OCI-LY7 (cell line): ENCODE results near the gene LYPD8. TPM values are rescaled to one million over a fixed set of nuclear protein-coding genes. Genes with fewer than 3 reads are reported as not detected.

ENCODE experiments used
- BruUV-seq: library from RNA; stranded (reverse); fragments of 400-500 nt; replicated peaks from 2 replicates; lab custom pipeline; 2021; lab: Mats Ljungman, UMichigan
- CTCF ChIA-PET: fragments of 300-600 bp; sonication (Branson Sonifier 250); formaldehyde crosslinking; loops from one replicate; lab custom pipeline; 2022; ENCODE audit warnings: antibody characterized with exemption; ENCODE audit not compliant: unreplicated experiment; lab: Charles Lee
- POLR2A ChIA-PET: fragments of 300-600 bp; sonication (Branson Sonifier 250); formaldehyde crosslinking; loops from one replicate; lab custom pipeline; 2022; ENCODE audit warnings: antibody characterized with exemption; lab: Charles Lee
- DNase-seq: peaks from one replicate; pipeline ENCODE4 v3.0.0-alpha.2; 2015; ENCODE audit warnings: low spot score
- H2AFZ ChIP-seq: fragments of 200-600 bp; sonication (generic), shearing (Covaris generic); 2 replicates; pipeline ENCODE4 v1.6.1; 2014; ENCODE audit warnings: mild to moderate bottlenecking, antibody characterized with exemption, low read length, moderate library complexity
- H3K27ac ChIP-seq: fragments of 200-600 bp; sonication (generic); 2 replicates; pipeline ENCODE4 v1.5.1; 2014; ENCODE audit warnings: mixed run types, low read depth, mild to moderate bottlenecking, moderate library complexity, low read length, inconsistent platforms; ENCODE audit not compliant: poor library complexity, severe bottlenecking
- H3K36me3 ChIP-seq: fragments of 200-600 bp; sonication (generic); 2 replicates; pipeline ENCODE4 v1.6.1; 2014; ENCODE audit warnings: mild to moderate bottlenecking, antibody characterized with exemption, low read length, moderate library complexity, mixed read lengths; ENCODE audit not compliant: insufficient read depth
- H3K4me1 ChIP-seq: fragments of 200-600 bp; sonication (generic); 2 replicates; pipeline ENCODE4 v1.5.1; 2014; ENCODE audit warnings: mild to moderate bottlenecking, low read length; ENCODE audit not compliant: insufficient read depth, poor library complexity, severe bottlenecking
- H3K4me2 ChIP-seq: fragments of 200-600 bp; sonication (generic); 2 replicates; pipeline ENCODE4 v1.6.1; 2014; ENCODE audit warnings: mild to moderate bottlenecking, low read length
- H3K4me3 ChIP-seq: fragments of 200-600 bp; sonication (generic); 2 replicates; pipeline ENCODE4 v1.5.1; 2014; ENCODE audit warnings: mild to moderate bottlenecking, low read depth, low read length; ENCODE audit not compliant: poor library complexity, severe bottlenecking
- H3K79me2 ChIP-seq: fragments of 200-600 bp; sonication (generic); 2 replicates; pipeline ENCODE4 v1.6.1; 2016; ENCODE audit warnings: low read depth, mild to moderate bottlenecking, low read length, moderate library complexity, mixed read lengths; ENCODE audit not compliant: insufficient read depth
- H3K9me2 ChIP-seq: fragments of 200-600 bp; sonication (generic); 2 replicates; pipeline ENCODE4 v1.6.1; 2016; ENCODE audit warnings: mild to moderate bottlenecking, low read length, mixed read lengths; ENCODE audit not compliant: insufficient read depth
- H3K9me3 ChIP-seq: fragments of 200-600 bp; sonication (generic); 2 replicates; pipeline ENCODE4 v1.6.1; 2014; ENCODE audit warnings: mild to moderate bottlenecking, mixed run types, low read length, mixed read lengths
- H4K20me1 ChIP-seq: fragments of 200-600 bp; sonication (generic); 2 replicates; pipeline ENCODE4 v1.6.1; 2014; ENCODE audit warnings: mild to moderate bottlenecking, antibody characterized with exemption, low read length, moderate library complexity, mixed read lengths; ENCODE audit not compliant: insufficient read depth
- EZH2phosphoT487 ChIP-seq: fragments of 200-600 bp; sonication (generic); IDR thresholded peaks from 2 replicates; pipeline ENCODE4 v1.6.1; 2018; ENCODE audit warnings: low read depth, borderline replicate concordance, mild to moderate bottlenecking, mixed run types, antibody characterized with exemption, low read length, moderate library complexity, mixed read lengths
- intact Hi-C: fragments of 100-400 bp; cut with micrococcal nuclease; formaldehyde crosslinking; loops from one replicate; pipeline ENCODE4 v1.10.0; 2022; ENCODE audit not compliant: unreplicated experiment
- total RNA-seq, 2 experiments: library from RNA; depleted of rRNA in 1 of 2; stranded (reverse); fragments of >200 nt in 1 of 2; shearing (Covaris generic) in 1 of 2; gene quantifications; 2 replicates each; pipeline ENCODE4 v1.2.3, GENCODE V29; 2014 to 2022
- TF ChIP-seq, protein P1 (sequence below): fragments of 200-600 bp; sonication (generic); conservative IDR thresholded peaks from 2 replicates; pipeline ENCODE4 v1.5.1; 2014; ENCODE audit warnings: mild to moderate bottlenecking, antibody characterized with exemption, low read length, moderate library complexity, mixed read lengths

LYPD8 gene
- total RNA-seq, 2 experiments from 2014 or later, result not detected

DNA sequence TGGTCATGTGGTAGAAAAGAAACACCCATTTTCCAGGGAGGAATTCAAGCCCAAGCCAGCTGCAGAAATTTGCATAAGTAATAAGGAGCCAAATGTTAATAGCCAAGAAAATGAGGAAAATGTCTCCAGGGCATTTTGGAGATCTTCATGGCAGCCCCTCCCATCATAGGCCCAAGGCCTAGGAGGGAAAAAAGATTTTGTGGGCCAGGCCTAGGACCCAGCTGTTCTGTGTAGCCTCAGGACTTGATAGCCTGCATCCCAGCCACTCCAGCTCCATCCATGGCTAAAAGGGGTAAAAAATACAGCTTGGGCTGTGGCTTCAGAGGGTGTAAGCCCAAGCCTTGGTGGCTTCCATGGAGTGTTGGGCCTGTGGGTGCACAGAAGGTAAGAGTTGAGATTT lies 21.4 kb upstream of the LYPD8 start:
- TF ChIP-seq, protein P1, sequence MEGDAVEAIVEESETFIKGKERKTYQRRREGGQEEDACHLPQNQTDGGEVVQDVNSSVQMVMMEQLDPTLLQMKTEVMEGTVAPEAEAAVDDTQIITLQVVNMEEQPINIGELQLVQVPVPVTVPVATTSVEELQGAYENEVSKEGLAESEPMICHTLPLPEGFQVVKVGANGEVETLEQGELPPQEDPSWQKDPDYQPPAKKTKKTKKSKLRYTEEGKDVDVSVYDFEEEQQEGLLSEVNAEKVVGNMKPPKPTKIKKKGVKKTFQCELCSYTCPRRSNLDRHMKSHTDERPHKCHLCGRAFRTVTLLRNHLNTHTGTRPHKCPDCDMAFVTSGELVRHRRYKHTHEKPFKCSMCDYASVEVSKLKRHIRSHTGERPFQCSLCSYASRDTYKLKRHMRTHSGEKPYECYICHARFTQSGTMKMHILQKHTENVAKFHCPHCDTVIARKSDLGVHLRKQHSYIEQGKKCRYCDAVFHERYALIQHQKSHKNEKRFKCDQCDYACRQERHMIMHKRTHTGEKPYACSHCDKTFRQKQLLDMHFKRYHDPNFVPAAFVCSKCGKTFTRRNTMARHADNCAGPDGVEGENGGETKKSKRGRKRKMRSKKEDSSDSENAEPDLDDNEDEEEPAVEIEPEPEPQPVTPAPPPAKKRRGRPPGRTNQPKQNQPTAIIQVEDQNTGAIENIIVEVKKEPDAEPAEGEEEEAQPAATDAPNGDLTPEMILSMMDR, result no peak
- TF ChIP-seq EZH2phosphoT487, result no peak
- H4K20me1 ChIP-seq, result no peaks in the 10 kb centered on the region
- H3K4me2 ChIP-seq, result no peak overlapping the region
- no peaks in the 10 kb centered on the region for H3K79me2 ChIP-seq
- H3K9me2 ChIP-seq, result no peaks in the 10 kb centered on the region
- intact Hi-C loops, result no loop called here
- no peaks in the 10 kb centered on the region for H3K9me3 ChIP-seq
- ChIA-PET CTCF (no interaction called here), POLR2A (interaction anchor here (0.6 kb wide), 1 partner anchor 107 kb away, joined by 3 read pairs; no protein-coding TSS in a partner anchor)
- no peaks in the 10 kb centered on the region for H3K4me1 ChIP-seq
- H3K4me3 ChIP-seq, result no peak overlapping the region
- no peak overlapping the region for H3K27ac ChIP-seq
- BruUV-seq, result no TSS peak
- DNase-seq, result no peak
- no peak overlapping the region for H2AFZ ChIP-seq
- no peaks in the 10 kb centered on the region for H3K36me3 ChIP-seq

DNA sequence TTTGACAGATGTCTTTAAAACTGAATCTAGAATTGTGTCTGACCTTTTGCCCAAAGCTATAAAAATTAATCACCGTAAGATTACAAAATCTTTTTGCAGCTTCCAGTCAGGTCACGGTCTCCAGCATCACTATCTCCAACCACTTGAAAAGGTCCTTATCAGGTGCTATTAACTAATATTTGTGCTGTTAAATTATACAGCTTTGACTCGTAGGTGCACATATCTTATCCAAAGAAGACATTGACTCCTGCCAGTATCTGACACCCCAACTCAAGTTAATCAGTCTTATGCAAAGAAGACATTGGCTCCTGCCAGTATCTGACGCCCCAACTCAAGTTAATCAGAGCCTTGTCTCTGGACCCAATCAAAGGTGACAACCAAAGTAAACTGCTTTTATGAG lies 19.9 kb upstream of the LYPD8 start:
- intact Hi-C loops, result no loop called here
- no peaks in the 10 kb centered on the region for H3K4me1 ChIP-seq
- no TSS peak for BruUV-seq
- CTCF ChIA-PET, result no interaction called here
- H4K20me1 ChIP-seq, result no peaks in the 10 kb centered on the region
- H3K36me3 ChIP-seq, result no peaks in the 10 kb centered on the region
- H3K4me2 ChIP-seq, result no peak overlapping the region
- TF ChIP-seq, protein P1, result no peak
- no peak for TF ChIP-seq EZH2phosphoT487
- no peak overlapping the region for H3K27ac ChIP-seq
- H3K9me2 ChIP-seq, result no peaks in the 10 kb centered on the region
- no peak for DNase-seq
- H3K9me3 ChIP-seq, result no peaks in the 10 kb centered on the region
- POLR2A ChIA-PET, result interaction anchor here (0.7 kb wide), 1 partner anchor 12 kb away, joined by 3 read pairs; no protein-coding TSS in a partner anchor
- no peak overlapping the region for H2AFZ ChIP-seq
- H3K79me2 ChIP-seq, result no peaks in the 10 kb centered on the region
- no peak overlapping the region for H3K4me3 ChIP-seq

DNA sequence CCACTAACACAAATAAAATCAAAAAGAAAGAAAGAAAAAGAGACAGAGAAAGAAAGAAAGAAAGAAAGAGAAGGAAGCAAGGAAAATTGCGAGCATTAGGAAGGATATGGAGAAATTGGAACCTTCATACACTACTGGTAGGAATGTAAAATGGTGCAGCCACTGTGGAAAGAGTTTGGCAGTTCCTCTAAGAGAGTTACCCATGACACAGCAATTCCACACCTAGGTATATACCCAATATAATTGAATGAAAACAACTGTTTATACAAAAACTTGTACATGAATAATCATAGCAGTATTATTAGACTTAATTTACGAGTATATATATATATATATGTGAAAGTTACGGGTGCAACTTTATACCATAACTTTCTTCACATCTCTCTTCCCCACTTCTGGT lies 4.1 kb upstream of the LYPD8 start:
- Histone ChIP-seq H3K27ac (no peak overlapping the region), H4K20me1 (no peaks in the 10 kb centered on the region), H3K4me1 (no peaks in the 10 kb centered on the region), H3K4me2 (no peak overlapping the region), H3K79me2 (no peaks in the 10 kb centered on the region), H3K9me3 (no peaks in the 10 kb centered on the region), H2AFZ (no peak overlapping the region), H3K9me2 (no peaks in the 10 kb centered on the region), H3K36me3 (no peaks in the 10 kb centered on the region), H3K4me3 (no peak overlapping the region)
- no TSS peak for BruUV-seq
- intact Hi-C loops, result no loop called here
- DNase-seq, result no peak
- ChIA-PET CTCF (no interaction called here), POLR2A (no interaction called here)
- TF ChIP-seq, protein P1, result no peak
- TF ChIP-seq EZH2phosphoT487, result no peak
